DOHH2 (cell line): ENCODE results near the gene TIGD1.

Experiments
- CTCF ChIP-seq: fragments of 200-600 bp; sonication (generic); IDR thresholded peaks from one replicate; pipeline ENCODE4 v1.5.1; 2014; ENCODE audit warnings: antibody characterized with exemption, mild to moderate bottlenecking, low read depth, low read length; ENCODE audit not compliant: poor library complexity, severe bottlenecking
- EZH2phosphoT487 ChIP-seq: fragments of 200-600 bp; sonication (generic); IDR thresholded peaks from 2 replicates; pipeline ENCODE4 v1.6.1; 2017; ENCODE audit warnings: borderline replicate concordance, mild to moderate bottlenecking, antibody characterized with exemption, low read length, moderate library complexity, mixed read lengths

- TF ChIP-seq CTCF: no peak
- TF ChIP-seq EZH2phosphoT487: no peak
Observed at GRCh38 chr2:232516551-232516950, 33.8 kb downstream of the TIGD1 start.
